Stomach smooth muscle (tissue), 2 donors: ENCODE data around the gene TMEM236.

Experiments used
- H3K27ac ChIP-seq: one replicate; pipeline ENCODE4 v1.7.0; 2013; ENCODE audit warnings: mild to moderate bottlenecking, low read length, inconsistent platforms
- H3K27me3 ChIP-seq, 2 donors: one replicate each; pipeline ENCODE4 v1.7.0; 2013; ENCODE audit warnings: low read length in 2 of 2; ENCODE audit not compliant: insufficient read depth in 2 of 2, control insufficient read depth in 1 of 2
- H3K36me3 ChIP-seq, 2 donors: one replicate each; pipeline ENCODE4 v1.7.0; 2013; ENCODE audit warnings: low read length in 2 of 2; ENCODE audit not compliant: control insufficient read depth in 2 of 2, insufficient read depth in 2 of 2
- H3K4me1 ChIP-seq: one replicate; pipeline ENCODE4 v1.7.0; 2013; ENCODE audit warnings: low read length; ENCODE audit not compliant: control insufficient read depth, insufficient read depth
- H3K4me3 ChIP-seq, 2 donors: one replicate each; pipeline ENCODE4 v1.7.0; 2013; ENCODE audit warnings: low read length in 2 of 2
- H3K9ac ChIP-seq, 2 donors: one replicate each; pipeline ENCODE4 v1.7.0; 2013; ENCODE audit warnings: low read length in 2 of 2, mild to moderate bottlenecking in 1 of 2
- H3K9me3 ChIP-seq, 2 donors: one replicate each; pipeline ENCODE4 v1.7.0; 2013; ENCODE audit warnings: low read length in 2 of 2; ENCODE audit not compliant: control insufficient read depth in 2 of 2
- donor health status: healthy.
- donor health status: Pancreatic carcinoma.

The TMEM236 gene

DNA sequence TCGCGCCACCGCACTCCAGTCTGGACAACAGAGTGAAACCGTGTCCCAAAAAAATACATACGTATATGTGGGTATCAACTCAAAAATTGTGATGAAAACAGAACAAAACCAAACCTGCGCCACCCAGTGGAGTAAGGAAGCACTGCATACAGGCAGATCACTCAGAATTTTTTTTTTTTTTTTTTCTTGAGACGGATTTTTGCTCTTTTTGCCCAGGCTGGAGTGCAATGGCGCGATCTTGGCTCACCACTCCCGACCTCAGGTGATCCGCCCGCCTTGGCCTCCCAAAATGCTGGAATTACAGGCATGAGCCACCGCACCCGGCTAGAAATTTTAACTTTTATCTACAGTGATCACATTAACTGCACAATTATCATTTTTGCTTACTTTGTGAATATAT lies 9.1 kb upstream of the TMEM236 start:
- H3K9me3 ChIP-seq = no peaks in the 10 kb centered on the region
- H3K4me1 ChIP-seq = no peaks in the 10 kb centered on the region
- H3K27ac ChIP-seq = no peak overlapping the region
- H3K27me3 ChIP-seq = no peaks in the 10 kb centered on the region
- H3K4me3 ChIP-seq = peak overlapping the region; percentile 35 to 37
- no peak overlapping the region for H3K9ac ChIP-seq
- no peaks in the 10 kb centered on the region for H3K36me3 ChIP-seq

DNA sequence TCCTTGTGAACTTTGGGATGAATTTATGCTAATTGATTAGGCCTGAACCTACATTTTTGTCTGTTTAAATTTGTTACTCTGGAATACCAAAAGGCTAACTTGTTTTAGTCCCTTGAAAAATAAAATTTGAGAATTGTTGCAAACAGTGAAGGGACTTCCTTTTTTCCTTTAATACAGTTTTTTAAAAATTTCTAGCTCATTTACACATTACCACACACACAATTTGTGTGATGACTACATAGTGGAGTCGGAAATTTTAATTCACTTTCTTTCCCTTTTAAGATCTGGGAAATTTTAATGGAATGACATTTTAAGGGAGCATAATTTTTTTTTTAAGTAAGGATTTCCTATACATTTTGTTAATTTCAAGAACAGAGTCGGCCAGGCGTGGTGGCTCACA lies 8.6 kb upstream of the TMEM236 start:
- H3K9me3 ChIP-seq = no peaks in the 10 kb centered on the region
- no peaks in the 10 kb centered on the region for H3K4me1 ChIP-seq
- no peak overlapping the region for H3K4me3 ChIP-seq
- H3K36me3 ChIP-seq = no peaks in the 10 kb centered on the region
- H3K9ac ChIP-seq = no peak overlapping the region
- H3K27me3 ChIP-seq = no peaks in the 10 kb centered on the region
- H3K27ac ChIP-seq = no peak overlapping the region

DNA sequence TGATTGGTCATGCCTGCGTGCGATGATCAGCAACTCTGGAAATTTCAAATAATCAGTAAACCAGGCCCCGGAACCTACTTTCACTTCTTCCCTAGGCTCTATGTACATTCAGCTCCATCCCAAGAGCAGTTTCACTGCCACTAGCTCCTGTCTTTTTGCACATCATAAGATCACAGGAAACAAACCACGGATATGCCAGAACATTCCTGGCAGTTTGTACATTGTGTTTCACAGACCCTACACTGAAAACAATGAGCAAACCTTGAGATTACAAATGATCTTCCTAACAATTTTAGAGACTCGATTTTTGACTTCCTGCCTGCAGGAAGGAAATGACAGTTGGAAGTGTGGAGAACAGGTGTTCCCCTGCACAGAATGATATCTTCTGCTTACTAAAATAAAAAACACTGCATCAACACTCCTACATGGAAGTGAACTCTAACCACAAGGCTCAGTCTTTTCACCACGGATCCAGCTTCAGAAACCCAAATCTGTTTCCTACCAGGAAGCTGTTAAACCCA lies 7.6 kb upstream of the TMEM236 start:
- no peaks in the 10 kb centered on the region for H3K36me3 ChIP-seq
- no peaks in the 10 kb centered on the region for H3K27me3 ChIP-seq
- no peak overlapping the region for H3K9ac ChIP-seq
- no peaks in the 10 kb centered on the region for H3K4me1 ChIP-seq
- no peaks in the 10 kb centered on the region for H3K9me3 ChIP-seq
- H3K4me3 ChIP-seq = no peak overlapping the region
- no peak overlapping the region for H3K27ac ChIP-seq

DNA sequence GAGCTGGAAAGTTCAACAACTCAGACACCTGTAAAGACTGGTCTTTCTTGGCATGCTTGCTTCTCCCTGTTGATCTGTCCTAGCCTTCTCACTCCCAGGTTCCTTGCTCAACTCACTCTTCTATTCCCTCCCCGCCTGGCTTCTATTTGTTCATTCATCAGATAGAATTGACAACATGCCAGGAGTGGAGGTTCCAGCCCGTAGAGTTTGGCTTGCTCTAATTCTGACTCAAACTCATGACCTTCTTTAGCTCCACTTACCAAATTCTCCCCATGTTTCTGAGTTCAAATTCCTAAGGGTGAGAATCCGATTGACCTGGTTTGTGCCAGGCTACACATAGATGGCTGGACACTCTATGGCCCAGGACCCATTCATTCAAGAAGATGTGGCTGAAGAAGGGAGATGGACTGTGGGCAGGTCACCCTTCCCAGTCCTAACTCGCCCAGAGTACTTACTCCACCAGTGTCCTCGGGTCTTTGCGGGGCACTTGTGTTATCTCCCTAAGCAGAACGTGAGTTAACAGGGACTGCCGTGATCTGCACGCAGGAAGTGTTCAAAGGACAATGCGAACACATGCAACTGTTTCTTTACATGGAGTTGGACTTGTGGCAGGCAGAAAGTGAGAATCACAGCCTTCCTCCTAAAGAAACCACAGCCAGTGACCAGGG lies 4.0 kb upstream of the TMEM236 start:
- no peak overlapping the region for H3K27ac ChIP-seq
- no peaks in the 10 kb centered on the region for H3K27me3 ChIP-seq
- no peak overlapping the region for H3K4me3 ChIP-seq
- no peaks in the 10 kb centered on the region for H3K36me3 ChIP-seq
- no peaks in the 10 kb centered on the region for H3K9me3 ChIP-seq
- no peak overlapping the region for H3K9ac ChIP-seq
- no peaks in the 10 kb centered on the region for H3K4me1 ChIP-seq

DNA sequence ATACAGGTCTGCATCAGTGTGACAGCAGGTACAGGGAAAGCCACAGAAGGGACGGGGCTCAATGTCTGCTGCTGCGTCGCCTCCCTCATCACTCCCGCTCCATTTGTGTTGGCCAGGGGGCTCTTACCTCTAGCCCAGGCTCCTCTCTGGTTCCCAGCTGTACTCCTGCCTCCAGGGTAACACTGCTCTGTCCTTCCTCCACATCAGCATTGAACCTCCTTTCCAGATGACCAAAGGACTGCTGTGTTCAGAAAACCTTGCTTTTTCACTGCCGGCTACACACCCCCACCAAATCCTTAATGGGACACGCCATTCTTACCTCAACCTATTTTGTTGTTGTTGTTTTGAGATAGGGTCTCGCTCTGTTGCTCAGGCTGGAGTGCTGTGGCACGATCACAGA lies 2.1 kb upstream of the TMEM236 start:
- H3K27ac ChIP-seq = no peak overlapping the region
- H3K4me3 ChIP-seq = no peak overlapping the region
- no peaks in the 10 kb centered on the region for H3K36me3 ChIP-seq
- H3K9me3 ChIP-seq = no peaks in the 10 kb centered on the region
- no peak overlapping the region for H3K9ac ChIP-seq
- H3K4me1 ChIP-seq = no peaks in the 10 kb centered on the region
- no peaks in the 10 kb centered on the region for H3K27me3 ChIP-seq

- Histone ChIP-seq H3K4me3 (peak overlapping the region in 1 of 2 donors; percentile 23), H3K9ac (no peak overlapping the region), H3K27ac (no peak overlapping the region), H3K4me1 (peaks cover 3% of the 10 kb centered on the region), H3K36me3 (no peaks in the 10 kb centered on the region), H3K27me3 (no peaks in the 10 kb centered on the region), H3K9me3 (no peaks in the 10 kb centered on the region)
Observed at GRCh38 chr10:17756557-17757217, 4.7 kb downstream of the TMEM236 start.

- Histone ChIP-seq H3K27me3 (no peaks in the 10 kb centered on the region), H3K4me1 (peaks cover 3% of the 10 kb centered on the region), H3K4me3 (no peak overlapping the region), H3K9me3 (no peaks in the 10 kb centered on the region), H3K9ac (no peak overlapping the region), H3K27ac (no peak overlapping the region), H3K36me3 (no peaks in the 10 kb centered on the region)
Observed at GRCh38 chr10:17758200-17758599, 6.2 kb downstream of the TMEM236 start.

DNA sequence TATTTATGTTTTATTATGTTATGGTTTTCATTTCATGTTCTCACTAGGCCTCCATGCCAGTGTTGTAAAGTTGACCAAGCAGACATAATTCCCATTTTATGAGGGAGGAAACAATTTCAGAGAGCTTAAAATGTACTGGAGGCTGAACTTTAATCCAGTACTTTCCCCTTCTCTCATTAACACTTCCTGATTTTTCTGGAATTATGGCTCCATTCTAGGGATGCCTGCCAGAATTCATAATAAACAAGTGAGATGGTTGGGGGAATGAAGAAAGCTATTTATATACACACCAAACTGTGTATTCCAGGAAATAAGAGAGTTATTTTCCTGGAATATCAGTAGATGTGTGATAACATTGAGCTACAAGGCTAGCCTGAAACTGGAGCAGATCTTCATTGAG lies 6.9 kb downstream of the TMEM236 start:
- H3K27ac ChIP-seq = no peak overlapping the region
- no peaks in the 10 kb centered on the region for H3K9me3 ChIP-seq
- no peak overlapping the region for H3K4me3 ChIP-seq

GRCh38 chr10:17764142-17764541 lies 12.1 kb downstream of the TMEM236 start:
- H3K9ac ChIP-seq = no peak overlapping the region
- H3K4me1 ChIP-seq = no peaks in the 10 kb centered on the region
- no peaks in the 10 kb centered on the region for H3K9me3 ChIP-seq
- H3K36me3 ChIP-seq = no peaks in the 10 kb centered on the region
- H3K27me3 ChIP-seq = no peaks in the 10 kb centered on the region
- no peak overlapping the region for H3K27ac ChIP-seq
- no peak overlapping the region for H3K4me3 ChIP-seq

More for the DNA sequence above, 6.9 kb downstream of the TMEM236 start:
- no peaks in the 10 kb centered on the region for H3K36me3 ChIP-seq
- peaks cover 3% of the 10 kb centered on the region for H3K4me1 ChIP-seq
- no peaks in the 10 kb centered on the region for H3K27me3 ChIP-seq
- H3K9ac ChIP-seq = no peak overlapping the region

DNA sequence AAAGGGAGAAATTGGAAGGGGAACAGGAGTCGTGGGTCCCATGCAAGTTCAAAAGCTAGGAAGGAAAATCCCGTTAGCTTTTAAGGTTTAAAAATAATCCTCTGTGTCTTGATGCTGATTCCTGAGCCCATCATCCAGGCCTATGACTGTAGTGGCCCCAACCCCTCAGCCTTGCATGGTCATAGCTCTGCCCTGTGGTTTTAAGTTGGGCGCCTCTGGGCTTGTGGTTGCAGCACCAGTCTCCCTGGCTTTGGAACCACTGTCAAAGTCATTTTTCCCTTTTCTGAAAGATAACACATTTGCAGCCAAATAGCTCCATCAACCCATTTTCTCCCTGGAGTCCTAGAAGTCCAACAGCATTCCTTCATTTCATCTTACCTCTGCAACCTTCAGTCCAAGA lies 13.6 kb downstream of the TMEM236 start:
- H3K27me3 ChIP-seq = no peaks in the 10 kb centered on the region
- H3K9me3 ChIP-seq = no peaks in the 10 kb centered on the region
- H3K9ac ChIP-seq = no peak overlapping the region
- no peaks in the 10 kb centered on the region for H3K4me1 ChIP-seq
- no peak overlapping the region for H3K27ac ChIP-seq
- no peak overlapping the region for H3K4me3 ChIP-seq
- H3K36me3 ChIP-seq = no peaks in the 10 kb centered on the region

DNA sequence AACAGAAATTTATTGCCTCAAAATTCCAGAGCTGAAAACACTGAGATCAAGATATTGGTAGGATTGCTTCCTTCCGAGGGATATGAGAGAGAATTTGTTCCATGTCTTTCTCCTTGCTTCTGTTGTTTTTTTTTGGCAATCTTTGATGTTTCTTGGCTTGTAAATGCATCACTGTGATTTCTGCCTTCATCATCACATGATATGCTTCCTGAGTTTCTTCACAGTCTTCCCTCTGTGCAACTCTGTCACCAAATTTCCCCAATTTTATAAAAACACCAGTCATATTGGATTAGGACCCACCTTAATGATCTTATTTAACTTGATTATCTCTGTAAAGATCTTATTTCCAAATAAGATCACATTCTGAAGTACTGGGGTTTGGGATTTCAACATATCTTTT lies 14.7 kb downstream of the TMEM236 start:
- Histone ChIP-seq H3K36me3 (no peaks in the 10 kb centered on the region), H3K27me3 (no peaks in the 10 kb centered on the region), H3K4me1 (no peaks in the 10 kb centered on the region), H3K4me3 (no peak overlapping the region), H3K9me3 (no peaks in the 10 kb centered on the region), H3K9ac (no peak overlapping the region), H3K27ac (no peak overlapping the region)
